Thyroid gland (tissue), 4 donors: ENCODE data around the gene IQSEC1. TPM values are rescaled to one million over a fixed set of nuclear protein-coding genes. Genes with fewer than 3 reads are reported as not detected.

Source experiments
- DNase-seq, 2 donors: peaks; one replicate each; pipeline ENCODE4 v3.0.0-alpha.2; 2019
- H3K27ac ChIP-seq, 3 donors: fragments of 200-600 bp; sonication (generic); 1 replicate in 2 of 3; 2 replicates in 1 of 3; pipeline ENCODE4 v1.5.1; 2016 to 2019; ENCODE audit warnings: mild to moderate bottlenecking in 1 of 3, moderate library complexity in 1 of 3
- H3K27me3 ChIP-seq: fragments of 200-600 bp; sonication (generic); one replicate; pipeline ENCODE4 v1.5.1; 2019
- H3K36me3 ChIP-seq, 2 donors: fragments of 200-600 bp; sonication (generic); one replicate each; pipeline ENCODE4 v1.5.1; 2016 to 2019
- H3K4me1 ChIP-seq, 2 donors: fragments of 200-600 bp; sonication (generic); one replicate each; pipeline ENCODE4 v1.5.1; 2017 to 2019
- H3K4me3 ChIP-seq, 3 donors: fragments of 200-600 bp; sonication (generic); replicated peaks in 1 of 3; 1 replicate in 2 of 3; 2 replicates in 1 of 3; pipeline ENCODE4 v1.5.1; 2016; ENCODE audit warnings: mild to moderate bottlenecking in 1 of 3
- H3K9me3 ChIP-seq: fragments of 200-600 bp; sonication (generic); one replicate; pipeline ENCODE4 v1.5.1; 2017
- POLR2A ChIP-seq, 2 donors: fragments of 450-650 bp; IDR thresholded peaks; one replicate each; pipeline ENCODE4 v1.6.1; 2017; ENCODE audit warnings: antibody characterized with exemption in 2 of 2, mild to moderate bottlenecking in 2 of 2, moderate library complexity in 1 of 2
- WGBS, 2 donors: methylation state at CpG; one replicate each; pipeline ENCODE4 v1.1.5; 2017; 5-methylcytosine and 5-hydroxymethylcytosine counted together
- intact Hi-C: fragments of 100-400 bp; cut with DNase I; formaldehyde crosslinking; loops from one replicate; pipeline ENCODE4 v1.15.1; 2023
- total RNA-seq, 4 donors: library from RNA; depleted of rRNA; stranded (reverse); fragments of >200 nt; gene quantifications; one replicate each; pipeline ENCODE4 v1.2.3, GENCODE V29; 2016
- TF ChIP-seq, protein P1 (sequence below), 6 experiments: fragments of 200-600 bp in 3 of 6; fragments of 450-650 bp in 3 of 6; sonication (generic) in 3 of 6; IDR thresholded peaks; one replicate each; pipeline ENCODE4 v1.5.1; 2016 to 2019; ENCODE audit warnings: antibody characterized with exemption in 6 of 6, mild to moderate bottlenecking in 2 of 6, inconsistent platforms in 1 of 6, moderate library complexity in 1 of 6

IQSEC1 gene
- total RNA-seq, 4 donors from 2014 or later = 37.1 to 48.3 (median 38.9) TPM

GRCh38 chr3:12987602-12988001 lies 85.6 kb downstream of the IQSEC1 start:
- no peaks in the 10 kb centered on the region for H3K36me3 ChIP-seq
- WGBS, 2 donors = 92 to 97% methylated on average over 5 of the region's 5 CpGs
- intact Hi-C loops = no loop called here
- no peak for TF ChIP-seq POLR2A (IDR thresholded peaks at IDR 0.05)
- TF ChIP-seq, protein P1, sequence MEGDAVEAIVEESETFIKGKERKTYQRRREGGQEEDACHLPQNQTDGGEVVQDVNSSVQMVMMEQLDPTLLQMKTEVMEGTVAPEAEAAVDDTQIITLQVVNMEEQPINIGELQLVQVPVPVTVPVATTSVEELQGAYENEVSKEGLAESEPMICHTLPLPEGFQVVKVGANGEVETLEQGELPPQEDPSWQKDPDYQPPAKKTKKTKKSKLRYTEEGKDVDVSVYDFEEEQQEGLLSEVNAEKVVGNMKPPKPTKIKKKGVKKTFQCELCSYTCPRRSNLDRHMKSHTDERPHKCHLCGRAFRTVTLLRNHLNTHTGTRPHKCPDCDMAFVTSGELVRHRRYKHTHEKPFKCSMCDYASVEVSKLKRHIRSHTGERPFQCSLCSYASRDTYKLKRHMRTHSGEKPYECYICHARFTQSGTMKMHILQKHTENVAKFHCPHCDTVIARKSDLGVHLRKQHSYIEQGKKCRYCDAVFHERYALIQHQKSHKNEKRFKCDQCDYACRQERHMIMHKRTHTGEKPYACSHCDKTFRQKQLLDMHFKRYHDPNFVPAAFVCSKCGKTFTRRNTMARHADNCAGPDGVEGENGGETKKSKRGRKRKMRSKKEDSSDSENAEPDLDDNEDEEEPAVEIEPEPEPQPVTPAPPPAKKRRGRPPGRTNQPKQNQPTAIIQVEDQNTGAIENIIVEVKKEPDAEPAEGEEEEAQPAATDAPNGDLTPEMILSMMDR (IDR thresholded peaks at IDR 0.05) = no peak
- H3K9me3 ChIP-seq = no peaks in the 10 kb centered on the region
- no peak for DNase-seq
- H3K4me1 ChIP-seq = peaks cover 0 to 9% of the 10 kb centered on the region in 2 donors
- H3K4me3 ChIP-seq = no peak overlapping the region
- H3K27ac ChIP-seq = no peak overlapping the region
- no peaks in the 10 kb centered on the region for H3K27me3 ChIP-seq

DNA sequence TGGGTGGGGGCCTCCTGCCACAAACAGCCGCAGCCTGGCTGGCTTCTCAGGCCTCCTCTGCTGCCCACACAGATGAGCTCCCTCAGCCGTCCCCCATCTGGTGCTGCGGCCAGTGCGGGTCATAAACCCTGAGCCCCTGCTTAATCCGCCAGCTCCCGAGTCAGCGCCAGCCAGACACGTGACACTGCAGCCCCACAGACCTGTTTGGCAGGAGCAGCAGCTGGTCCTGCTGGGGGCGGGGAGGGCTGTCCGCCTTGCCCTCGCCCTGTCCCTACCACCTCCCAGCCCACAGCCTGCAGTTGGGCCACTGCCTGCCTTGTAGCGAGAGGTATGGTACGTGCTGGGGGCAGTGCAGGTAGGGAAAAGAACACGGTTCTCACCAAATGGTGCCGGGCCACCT lies 86.2 kb downstream of the IQSEC1 start:
- peaks cover 0 to 6% of the 10 kb centered on the region in 2 donors for H3K4me1 ChIP-seq
- H3K27ac ChIP-seq = no peak overlapping the region
- no peaks in the 10 kb centered on the region for H3K36me3 ChIP-seq
- TF ChIP-seq, protein P1 (IDR thresholded peaks at IDR 0.05) = no peak
- TF ChIP-seq POLR2A (IDR thresholded peaks at IDR 0.05) = no peak
- WGBS, 2 donors = 64 to 68% methylated on average over 7 of the region's 15 CpGs
- peak; percentile 49 to 65 for DNase-seq
- no peak overlapping the region for H3K4me3 ChIP-seq
- no peaks in the 10 kb centered on the region for H3K27me3 ChIP-seq
- intact Hi-C loops = no loop called here
- H3K9me3 ChIP-seq = no peaks in the 10 kb centered on the region

DNA sequence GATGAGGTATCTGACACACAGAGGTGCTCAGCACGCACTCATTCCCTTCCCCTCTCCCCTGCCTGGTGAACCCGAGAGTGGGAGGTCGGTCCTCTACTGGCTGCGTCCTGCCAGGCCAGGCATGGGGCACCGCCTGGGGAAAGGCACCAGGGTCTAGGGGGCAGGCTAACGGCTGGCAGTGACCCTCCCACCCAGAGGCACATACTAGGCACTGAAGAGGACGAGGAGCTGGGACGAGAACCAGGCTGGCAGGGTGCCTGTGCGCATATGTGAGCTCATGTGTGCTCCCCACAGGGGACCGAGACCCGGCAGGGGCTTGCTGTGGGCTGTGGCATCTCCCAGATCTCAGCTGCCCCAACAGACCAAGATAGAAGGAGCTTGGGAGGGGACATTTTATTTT lies 86.7 kb downstream of the IQSEC1 start:
- no peak overlapping the region for H3K27ac ChIP-seq
- H3K36me3 ChIP-seq = no peaks in the 10 kb centered on the region
- WGBS, 2 donors = 83 to 90% methylated on average over 5 to 7 of the region's 11 CpGs
- no peaks in the 10 kb centered on the region for H3K9me3 ChIP-seq
- TF ChIP-seq, protein P1 (IDR thresholded peaks at IDR 0.05) = no peak
- no peak for TF ChIP-seq POLR2A (IDR thresholded peaks at IDR 0.05)
- H3K27me3 ChIP-seq = no peaks in the 10 kb centered on the region
- DNase-seq = no peak
- H3K4me1 ChIP-seq = peaks cover 0 to 6% of the 10 kb centered on the region in 2 donors
- intact Hi-C loops = no loop called here
- no peak overlapping the region for H3K4me3 ChIP-seq

- 91 to 94% methylated on average over 4 to 7 of the region's 8 CpGs for WGBS, 2 donors
These were observed 87.2 kb downstream of the IQSEC1 start for GRCh38 chr3:12986031-12986430.

GRCh38 chr3:12985148-12985547 lies 88.1 kb downstream of the IQSEC1 start:
- H3K36me3 ChIP-seq = no peaks in the 10 kb centered on the region
- no peak for DNase-seq
- no peaks in the 10 kb centered on the region for H3K27me3 ChIP-seq
- 89 to 100% methylated on average over 1 to 6 of the region's 6 CpGs for WGBS, 2 donors
- intact Hi-C loops = no loop called here
- peaks cover 0 to 6% of the 10 kb centered on the region in 2 donors for H3K4me1 ChIP-seq
- H3K27ac ChIP-seq = no peak overlapping the region
- no peak overlapping the region for H3K4me3 ChIP-seq
- H3K9me3 ChIP-seq = no peaks in the 10 kb centered on the region
- TF ChIP-seq, protein P1 (IDR thresholded peaks at IDR 0.05) = no peak
- TF ChIP-seq POLR2A (IDR thresholded peaks at IDR 0.05) = no peak

More at GRCh38 chr3:12986031-12986430, 87.2 kb downstream of the IQSEC1 start:
- Histone ChIP-seq H3K27ac (no peak overlapping the region), H3K4me1 (peaks cover 0 to 6% of the 10 kb centered on the region in 2 donors), H3K9me3 (no peaks in the 10 kb centered on the region), H3K36me3 (no peaks in the 10 kb centered on the region), H3K4me3 (no peak overlapping the region), H3K27me3 (no peaks in the 10 kb centered on the region)
- no peak for DNase-seq
- intact Hi-C loops = no loop called here
- TF ChIP-seq, protein P1 (IDR thresholded peaks at IDR 0.05) = no peak
- TF ChIP-seq POLR2A (IDR thresholded peaks at IDR 0.05) = no peak
